GM18498 (cell line): ENCODE data around the gene METAP2.

Experiments used
- ATAC-seq: cut with Tn5 transposase; IDR thresholded peaks from one replicate; pipeline ENCODE4 v1.9.1; 2021; ENCODE audit warnings: mild to moderate bottlenecking, moderate library complexity; ENCODE audit not compliant: unreplicated experiment

Gene METAP2

GRCh38 chr12:95548539-95549391 is 74.8 kb downstream of the METAP2 start:
- ATAC-seq = no peak

DNA sequence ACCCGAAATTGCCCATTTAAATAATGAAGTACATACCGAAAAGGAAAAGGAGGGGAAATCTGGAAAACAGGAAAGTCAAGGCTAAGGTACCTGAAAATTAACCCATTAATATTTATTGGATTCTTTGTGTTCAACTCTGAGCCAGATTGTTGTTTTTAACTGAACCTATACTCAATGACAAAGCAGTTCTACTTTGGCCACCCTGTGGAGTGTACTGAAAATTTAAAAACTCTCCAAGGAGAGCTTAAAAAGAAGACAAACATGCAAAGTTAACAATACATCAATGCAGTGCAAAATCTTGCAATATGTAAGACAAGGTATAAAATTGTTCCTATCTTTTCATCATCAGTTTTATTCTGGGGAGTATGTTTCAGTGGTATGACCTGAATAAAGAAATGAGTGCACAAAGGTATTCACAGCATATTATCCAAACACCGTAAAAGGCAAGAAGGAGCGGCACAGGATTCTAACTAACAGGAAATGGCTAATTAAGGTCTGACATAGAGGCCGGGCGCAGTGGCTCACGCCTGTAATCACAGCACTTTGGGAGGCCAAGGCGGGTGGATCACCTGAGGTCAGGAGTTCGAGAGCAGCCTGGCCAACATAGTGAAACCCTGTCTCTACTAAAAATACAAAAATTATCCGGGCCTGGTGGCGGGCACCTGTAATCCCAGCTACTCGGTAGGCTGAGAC is 75.6 kb downstream of the METAP2 start:
- no peak for ATAC-seq

DNA sequence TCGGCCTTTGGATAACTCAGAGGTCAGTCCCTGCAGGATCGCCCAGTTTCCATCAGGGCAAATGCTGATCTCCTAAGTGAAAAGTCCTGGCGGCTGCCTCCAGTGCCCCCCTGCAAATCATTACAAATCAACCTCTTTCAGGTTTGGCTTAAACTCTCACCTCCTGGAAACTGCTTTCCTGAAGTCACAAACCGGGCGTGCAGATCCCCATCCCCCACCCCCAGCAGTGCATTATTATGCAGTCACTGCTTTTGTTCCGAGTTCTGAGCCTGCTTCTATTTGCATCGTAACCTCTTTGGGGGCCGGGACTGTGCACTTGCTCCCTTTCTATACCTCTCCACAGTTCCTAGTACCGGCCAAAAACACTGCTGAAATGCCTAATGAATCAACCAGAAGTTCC is 77.4 kb downstream of the METAP2 start, which contains the start of gene USP44:
TSS of gene USP44 (minus strand) at position 172 of the 400 bp plus-strand sequence. CDS start 17,220 bp downstream, outside the sequence.
- ATAC-seq = no peak

DNA sequence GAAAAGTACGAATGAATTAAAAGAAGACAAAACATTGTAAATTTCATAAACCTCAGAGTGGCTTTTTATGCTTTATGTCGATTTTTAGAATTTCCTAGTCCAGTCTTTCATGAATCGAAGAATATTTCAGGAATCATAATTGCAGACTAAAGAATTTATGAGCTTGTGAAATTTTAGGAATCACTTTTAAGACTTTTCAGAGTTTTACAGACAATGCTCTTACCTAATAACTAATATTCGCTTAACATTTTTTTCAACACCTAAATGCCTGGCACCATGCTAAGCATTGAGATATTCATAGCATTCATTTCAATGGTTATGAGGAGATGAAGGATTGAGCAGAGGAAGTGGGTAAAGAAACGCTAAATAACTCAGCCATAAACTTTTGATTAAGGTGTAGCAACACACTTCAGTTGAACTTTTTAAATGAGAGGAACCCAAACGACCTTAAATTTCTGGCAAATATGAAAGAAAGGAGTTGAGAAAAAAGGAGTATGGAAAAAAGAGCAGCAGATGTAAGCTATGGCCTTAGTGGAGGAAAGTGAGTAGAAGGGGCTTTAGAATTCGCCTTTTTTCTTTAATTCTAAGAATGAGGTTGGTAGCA is 78.1 kb downstream of the METAP2 start:
- ATAC-seq = no peak

DNA sequence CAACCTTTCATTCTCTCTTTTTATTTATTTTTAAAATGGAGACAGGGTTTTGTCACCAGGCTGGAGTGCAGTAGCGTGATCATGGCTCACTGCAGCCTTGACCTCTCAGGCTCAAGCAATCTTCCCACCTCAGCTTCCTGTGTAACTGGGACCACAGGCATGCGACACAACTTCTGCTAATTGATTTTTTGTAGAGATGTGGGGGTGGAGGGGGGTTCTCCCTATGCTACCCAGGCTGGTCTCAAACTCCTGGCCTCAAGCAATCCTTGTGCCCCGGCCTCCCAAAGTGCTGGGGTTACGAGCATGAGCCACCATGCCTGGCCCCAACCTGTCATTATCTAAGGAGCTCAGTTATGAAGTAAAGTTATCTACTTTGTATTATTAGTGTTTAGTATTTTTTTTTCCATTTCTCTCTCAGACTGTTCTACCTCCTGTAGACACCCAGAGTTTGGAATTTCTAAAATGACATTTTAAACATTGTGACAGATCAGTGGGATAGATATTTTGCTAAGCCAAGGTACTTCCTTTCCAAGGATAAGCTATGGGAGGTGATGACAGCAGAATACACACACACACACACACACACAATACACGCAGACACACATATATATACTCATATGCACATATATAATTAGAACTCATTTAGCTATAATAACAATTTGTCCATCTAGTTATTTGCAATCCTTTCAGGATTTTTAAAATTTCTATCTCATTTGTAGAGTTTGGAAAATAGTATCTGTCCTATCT is 79.4 kb downstream of the METAP2 start:
- ATAC-seq = no peak

DNA sequence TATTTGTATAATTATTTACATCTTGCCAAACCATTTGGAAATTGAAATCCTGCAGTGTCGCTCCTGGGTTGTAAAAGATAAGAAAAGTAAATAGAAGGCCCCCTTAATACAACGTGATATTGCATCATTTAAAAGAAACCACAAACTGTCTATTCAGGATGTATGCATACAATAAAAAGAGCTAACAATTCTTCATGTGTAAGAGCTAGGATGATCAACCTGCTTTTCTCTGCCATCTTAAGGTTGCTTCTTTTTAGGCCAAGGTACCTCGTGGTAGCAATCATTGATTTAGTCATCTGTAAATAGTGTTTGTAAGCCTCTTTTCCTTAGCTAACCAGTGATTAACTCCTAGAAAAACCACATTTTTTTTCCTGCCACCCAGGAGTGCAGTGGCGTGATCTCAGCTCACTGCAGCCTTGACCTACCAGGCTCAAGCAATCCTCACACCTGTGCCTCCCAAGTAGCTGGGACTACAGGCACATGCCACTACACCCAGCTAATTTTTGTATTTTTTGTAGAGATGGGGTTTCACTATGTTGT is 80.7 kb downstream of the METAP2 start:
- ATAC-seq = no peak

GRCh38 chr12:95557625-95558024 is 83.7 kb downstream of the METAP2 start:
- ATAC-seq = no peak
